ENCODE results near the gene ACBD6. TPM values are rescaled to one million over a fixed set of nuclear protein-coding genes. Genes with fewer than 3 reads are reported as not detected.

Gene ACBD6
- total and polyA plus RNA-seq, 11 donors = 18.6 to 35.8 (median 21.8) TPM

GRCh38 chr1:180266275-180267210 lies 235.8 kb downstream of the ACBD6 start:
- Histone ChIP-seq H3K4me1 (peaks cover 0 to 12% (median 0%) of the 10 kb centered on the region in 12 donors), H3K27me3 (peaks cover 0 to 18% (median 5%) of the 10 kb centered on the region in 9 donors), H3K9me3 (no peaks in the 10 kb centered on the region), H3K27ac (no peak overlapping the region), H3K4me3 (no peak overlapping the region), H3K36me3 (no peaks in the 10 kb centered on the region)
- no peak for ATAC-seq
- peak in 1 of 5 donors; percentile 6 for DNase-seq
- intact Hi-C loops (cut with DNase I) = no loop called here
- 85 to 92% (median 87%) methylated on average over 12 to 28 of the region's 28 CpGs for WGBS, 4 donors
- no peak for TF ChIP-seq CTCF (IDR thresholded peaks at IDR 0.05)
- TF ChIP-seq POLR2A (IDR thresholded peaks at IDR 0.05) = no peak

- Histone ChIP-seq H3K27me3 (peaks cover 0 to 21% (median 5%) of the 10 kb centered on the region in 9 donors), H3K4me1 (peaks cover 0 to 12% (median 0%) of the 10 kb centered on the region in 12 donors), H3K27ac (no peak overlapping the region), H3K4me3 (no peak overlapping the region), H3K9me3 (no peaks in the 10 kb centered on the region), H3K36me3 (no peaks in the 10 kb centered on the region)
- TF ChIP-seq CTCF (IDR thresholded peaks at IDR 0.05) = no peak
- TF ChIP-seq POLR2A (IDR thresholded peaks at IDR 0.05) = no peak
- DNase-seq (no peak), ATAC-seq (no peak)
- intact Hi-C loops (cut with DNase I) = no loop called here
- WGBS, 4 donors = 71 to 83% (median 77%) methylated on average over 4 of the region's 4 CpGs
These were observed 236.5 kb downstream of the ACBD6 start for GRCh38 chr1:180265871-180266270.

GRCh38 chr1:180265201-180265600 lies 237.2 kb downstream of the ACBD6 start:
- Histone ChIP-seq H3K27ac (no peak overlapping the region), H3K4me1 (peaks cover 0 to 8% (median 0%) of the 10 kb centered on the region in 12 donors), H3K27me3 (peaks cover 0 to 25% (median 5%) of the 10 kb centered on the region in 9 donors), H3K36me3 (no peaks in the 10 kb centered on the region), H3K9me3 (no peaks in the 10 kb centered on the region), H3K4me3 (no peak overlapping the region)
- TF ChIP-seq CTCF (IDR thresholded peaks at IDR 0.05) (no peak), POLR2A (IDR thresholded peaks at IDR 0.05) (no peak)
- 72 to 82% (median 80%) methylated on average over 9 of the region's 9 CpGs for WGBS, 4 donors
- intact Hi-C loops (cut with DNase I) = no loop called here
- DNase-seq = no peak
- ATAC-seq = no peak

GRCh38 chr1:180264595-180264994 lies 237.8 kb downstream of the ACBD6 start:
- 55 to 73% (median 68%) methylated on average over 2 of the region's 2 CpGs for WGBS, 4 donors
- TF ChIP-seq CTCF (IDR thresholded peaks at IDR 0.05) (no peak), POLR2A (IDR thresholded peaks at IDR 0.05) (no peak)

More at GRCh38 chr1:180264595-180264994, 237.8 kb downstream of the ACBD6 start:
- intact Hi-C loops (cut with DNase I) = no loop called here
- Histone ChIP-seq H3K27me3 (peaks cover 0 to 31% (median 11%) of the 10 kb centered on the region in 9 donors), H3K27ac (no peak overlapping the region), H3K4me3 (no peak overlapping the region), H3K36me3 (no peaks in the 10 kb centered on the region), H3K9me3 (no peaks in the 10 kb centered on the region), H3K4me1 (peaks cover 0 to 6% (median 0%) of the 10 kb centered on the region in 12 donors)
- no peak for DNase-seq
- ATAC-seq = no peak
